DOHH2 (cell line): ENCODE measurements around the gene HERC2.

Experiments
- H3F3A ChIP-seq: fragments of 200-600 bp; sonication (generic), shearing (Covaris generic); 2 replicates; pipeline ENCODE4 v1.6.0; 2016; ENCODE audit warnings: antibody characterized with exemption, mild to moderate bottlenecking; ENCODE audit not compliant: control insufficient read depth, insufficient read depth
- H3K27ac ChIP-seq: fragments of 200-600 bp; sonication (generic); 2 replicates; pipeline ENCODE4 v1.5.1; 2014; ENCODE audit warnings: low read depth, mild to moderate bottlenecking, low read length, moderate library complexity
- H3K27me3 ChIP-seq: fragments of 200-600 bp; sonication (generic); 2 replicates; pipeline ENCODE4 v1.6.1; 2014; ENCODE audit warnings: mild to moderate bottlenecking, low read length, mixed read lengths; ENCODE audit not compliant: control insufficient read depth
- H3K36me3 ChIP-seq: fragments of 200-600 bp; sonication (generic); 2 replicates; pipeline ENCODE4 v1.6.1; 2014; ENCODE audit warnings: mild to moderate bottlenecking, low read length, moderate library complexity, mixed read lengths; ENCODE audit not compliant: control insufficient read depth
- H3K4me1 ChIP-seq: fragments of 200-600 bp; sonication (generic); 2 replicates; pipeline ENCODE4 v1.6.1; 2014; ENCODE audit warnings: mild to moderate bottlenecking, low read length, mixed read lengths; ENCODE audit not compliant: control insufficient read depth
- H3K4me2 ChIP-seq: fragments of 200-600 bp; sonication (generic); 2 replicates; pipeline ENCODE4 v1.6.0; 2014; ENCODE audit warnings: mild to moderate bottlenecking, low read length, moderate library complexity
- H3K4me3 ChIP-seq: fragments of 200-600 bp; sonication (generic); 2 replicates; pipeline ENCODE4 v1.5.1; 2014; ENCODE audit warnings: mild to moderate bottlenecking, low read length, mixed read lengths
- H3K79me2 ChIP-seq: fragments of 200-600 bp; sonication (generic); 2 replicates; pipeline ENCODE4 v1.6.1; 2014; ENCODE audit warnings: mild to moderate bottlenecking, low read length, mixed read lengths; ENCODE audit not compliant: control insufficient read depth
- H3K9me2 ChIP-seq: fragments of 200-600 bp; sonication (generic); replicated peaks from 2 replicates; pipeline ENCODE4 v1.6.1; 2014; ENCODE audit warnings: mild to moderate bottlenecking, low read length, mixed read lengths; ENCODE audit not compliant: control insufficient read depth
- H3K9me3 ChIP-seq: fragments of 200-600 bp; sonication (generic); 2 replicates; pipeline ENCODE4 v1.6.1; 2014; ENCODE audit warnings: antibody characterized with exemption, low read length, mixed read lengths; ENCODE audit not compliant: control insufficient read depth, insufficient read depth
- H4K20me1 ChIP-seq: fragments of 200-600 bp; sonication (generic); 2 replicates; pipeline ENCODE4 v1.6.0; 2014; ENCODE audit warnings: low read depth, mild to moderate bottlenecking, antibody characterized with exemption, low read length, moderate library complexity; ENCODE audit not compliant: control insufficient read depth, insufficient read depth
- CTCF ChIP-seq: fragments of 200-600 bp; sonication (generic); IDR thresholded peaks from one replicate; pipeline ENCODE4 v1.5.1; 2014; ENCODE audit warnings: antibody characterized with exemption, mild to moderate bottlenecking, low read depth, low read length; ENCODE audit not compliant: poor library complexity, severe bottlenecking
- EZH2phosphoT487 ChIP-seq: fragments of 200-600 bp; sonication (generic); IDR thresholded peaks from 2 replicates; pipeline ENCODE4 v1.6.1; 2017; ENCODE audit warnings: borderline replicate concordance, mild to moderate bottlenecking, antibody characterized with exemption, low read length, moderate library complexity, mixed read lengths

HERC2 gene

GRCh38 chr15:28125673-28126651 is 196.0 kb downstream of the HERC2 start:
- no peaks in the 10 kb centered on the region for H3K9me2 ChIP-seq
- H3F3A ChIP-seq = no peaks in the 10 kb centered on the region
- H3K9me3 ChIP-seq = no peaks in the 10 kb centered on the region
- no peak overlapping the region for H3K27ac ChIP-seq
- peaks cover 61% of the 10 kb centered on the region for H3K36me3 ChIP-seq
- H3K4me1 ChIP-seq = no peaks in the 10 kb centered on the region
- no peaks in the 10 kb centered on the region for H3K79me2 ChIP-seq
- no peaks in the 10 kb centered on the region for H3K27me3 ChIP-seq
- H4K20me1 ChIP-seq = no peaks in the 10 kb centered on the region
- no peak for TF ChIP-seq EZH2phosphoT487
- TF ChIP-seq CTCF = peak; percentile 68
- no peak overlapping the region for H3K4me3 ChIP-seq
- no peak overlapping the region for H3K4me2 ChIP-seq

GRCh38 chr15:28124841-28125240 is 197.1 kb downstream of the HERC2 start:
- no peak overlapping the region for H3K27ac ChIP-seq
- no peaks in the 10 kb centered on the region for H3F3A ChIP-seq
- H3K4me3 ChIP-seq = no peak overlapping the region
- H4K20me1 ChIP-seq = no peaks in the 10 kb centered on the region
- H3K36me3 ChIP-seq = peaks cover 61% of the 10 kb centered on the region
- H3K79me2 ChIP-seq = no peaks in the 10 kb centered on the region
- TF ChIP-seq EZH2phosphoT487 = no peak
- no peak for TF ChIP-seq CTCF
- H3K9me3 ChIP-seq = no peaks in the 10 kb centered on the region
- no peaks in the 10 kb centered on the region for H3K27me3 ChIP-seq
- H3K4me2 ChIP-seq = no peak overlapping the region
- H3K4me1 ChIP-seq = no peaks in the 10 kb centered on the region
- no peaks in the 10 kb centered on the region for H3K9me2 ChIP-seq

- Histone ChIP-seq H3K27ac (no peak overlapping the region), H4K20me1 (no peaks in the 10 kb centered on the region), H3K36me3 (peaks cover 57% of the 10 kb centered on the region), H3K4me1 (no peaks in the 10 kb centered on the region), H3K27me3 (no peaks in the 10 kb centered on the region), H3K4me2 (no peak overlapping the region), H3K4me3 (no peak overlapping the region), H3F3A (no peaks in the 10 kb centered on the region), H3K79me2 (no peaks in the 10 kb centered on the region), H3K9me3 (no peaks in the 10 kb centered on the region), H3K9me2 (no peaks in the 10 kb centered on the region)
- TF ChIP-seq CTCF = peak; percentile 64
- no peak for TF ChIP-seq EZH2phosphoT487
These were observed 198.5 kb downstream of the HERC2 start for GRCh38 chr15:28123408-28124023.
